ENCODE results near the gene KLF14. TPM values are rescaled to one million over a fixed set of nuclear protein-coding genes. Genes with fewer than 3 reads are reported as not detected.
"Not testable (repeated sequence)": the region's sequence is repeated elsewhere in the genome, so short reads cannot be mapped to it uniquely, and the experiment has no call there.

Gene KLF14
- total RNA-seq, 1 experiment from 2014 or later: not detected

- CTCF ChIA-PET: no interaction called here
- H3K4me1 Mint-ChIP-seq: peaks cover 2% of the 10 kb centered on the region; the same call in 1 of the 2 replicates
- H3K27me3 Mint-ChIP-seq (ENCODE audit: low read depth): no peaks in the 10 kb centered on the region
Observed at GRCh38 chr7:130697820-130698219, 36.2 kb downstream of the KLF14 start.

GRCh38 chr7:130695840-130696239, 38.2 kb downstream of the KLF14 start:
- CTCF ChIA-PET: no interaction called here

More at GRCh38 chr7:130697820-130698219, 36.2 kb downstream of the KLF14 start:
- peaks cover 1% of the 10 kb centered on the region for H3K9me3 Mint-ChIP-seq
- no peak for TF ChIP-seq ZNF317 (CRISPR knock-in tag; IDR thresholded peaks at IDR 0.05; ENCODE audit: borderline replicate concordance, low read depth)
- TF ChIP-seq ETV6 (CRISPR knock-in tag; IDR thresholded peaks at IDR 0.05): no peak
- TF ChIP-seq ZMAT4 (CRISPR knock-in tag; IDR thresholded peaks at IDR 0.05): no peak
- no peak for TF ChIP-seq NR2C2 (CRISPR knock-in tag; IDR thresholded peaks at IDR 0.05)
- TF ChIP-seq CDX4 (CRISPR knock-in tag; IDR thresholded peaks at IDR 0.05; ENCODE audit: borderline replicate concordance): no peak
- no peak for TF ChIP-seq MLX (CRISPR knock-in tag; IDR thresholded peaks at IDR 0.05)
- H3K4me3 Mint-ChIP-seq: no peak overlapping the region
- H3K36me3 Mint-ChIP-seq: no peaks in the 10 kb centered on the region
- DNase-seq (ENCODE audit: low spot score) (no peak), ATAC-seq (no peak)
- no peak overlapping the region for H3K27ac Mint-ChIP-seq
- POLR2A ChIA-PET: no interaction called here

GRCh38 chr7:130692396-130692795, 41.6 kb downstream of the KLF14 start:
- DNase-seq (ENCODE audit: low spot score); H3K4me1 Mint-ChIP-seq; H3K4me3 Mint-ChIP-seq; ATAC-seq; CTCF ChIA-PET; H3K27ac Mint-ChIP-seq; POLR2A ChIA-PET; H3K27me3 Mint-ChIP-seq (ENCODE audit: low read depth): not testable (repeated sequence)
- H3K36me3 Mint-ChIP-seq: peaks cover 19% of the 10 kb centered on the region
- H3K9me3 Mint-ChIP-seq: peaks cover 20% of the 10 kb centered on the region

More at GRCh38 chr7:130695840-130696239, 38.2 kb downstream of the KLF14 start:
- H3K36me3 Mint-ChIP-seq: peaks cover 11% of the 10 kb centered on the region
- ATAC-seq: peak; percentile 48; the same call in 1 of the 2 replicates
- POLR2A ChIA-PET: no interaction called here
- no peak overlapping the region for H3K4me3 Mint-ChIP-seq
- H3K4me1 Mint-ChIP-seq: peaks cover 2% of the 10 kb centered on the region; the same call in 1 of the 2 replicates
- H3K27ac Mint-ChIP-seq: no peak overlapping the region
- H3K9me3 Mint-ChIP-seq: peaks cover 20% of the 10 kb centered on the region
- DNase-seq (ENCODE audit: low spot score): no peak
- no peak for TF ChIP-seq ZNF232 (CRISPR knock-in tag; IDR thresholded peaks at IDR 0.05)
- TF ChIP-seq JAZF1 (CRISPR knock-in tag; IDR thresholded peaks at IDR 0.05): no peak
- no peak for TF ChIP-seq IRF1 (CRISPR knock-in tag; IDR thresholded peaks at IDR 0.05)
- no peak for TF ChIP-seq SMAD4 (CRISPR knock-in tag; IDR thresholded peaks at IDR 0.05)
- no peaks in the 10 kb centered on the region for H3K27me3 Mint-ChIP-seq (ENCODE audit: low read depth)

- no peak overlapping the region for H3K27ac Mint-ChIP-seq
- peaks cover 2% of the 10 kb centered on the region; the same call in 1 of the 2 replicates for H3K4me1 Mint-ChIP-seq
- H3K36me3 Mint-ChIP-seq: peaks cover 19% of the 10 kb centered on the region
- H3K9me3 Mint-ChIP-seq: peaks cover 28% of the 10 kb centered on the region
- POLR2A ChIA-PET: no interaction called here
- no peak for ATAC-seq
- H3K27me3 Mint-ChIP-seq (ENCODE audit: low read depth): peaks cover 6% of the 10 kb centered on the region
- DNase-seq (ENCODE audit: low spot score): no peak
- TF ChIP-seq ZBTB43 (CRISPR knock-in tag; IDR thresholded peaks at IDR 0.05): no peak
- CTCF ChIA-PET: no interaction called here
- no peak overlapping the region for H3K4me3 Mint-ChIP-seq
Observed at GRCh38 chr7:130689683-130690082, 44.3 kb downstream of the KLF14 start.

- H3K4me3 Mint-ChIP-seq: no peak overlapping the region
- no peak for TF ChIP-seq HMGA2 (CRISPR knock-in tag; IDR thresholded peaks at IDR 0.05)
- TF ChIP-seq TEAD1 (CRISPR knock-in tag; IDR thresholded peaks at IDR 0.05): no peak
- TF ChIP-seq ETV6 (CRISPR knock-in tag; IDR thresholded peaks at IDR 0.05): no peak
- TF ChIP-seq ZNF232 (CRISPR knock-in tag; IDR thresholded peaks at IDR 0.05): no peak
- no peak for TF ChIP-seq E2F1 (CRISPR knock-in tag; IDR thresholded peaks at IDR 0.05)
- no peak for TF ChIP-seq ZBTB21 (CRISPR knock-in tag; IDR thresholded peaks at IDR 0.05; ENCODE audit: borderline replicate concordance)
- TF ChIP-seq USF2 (CRISPR knock-in tag; IDR thresholded peaks at IDR 0.05): no peak
- TF ChIP-seq ATF3 (CRISPR knock-in tag; conservative IDR thresholded peaks at IDR 0.05): no peak
- no peak for TF ChIP-seq FOXP4 (CRISPR knock-in tag; IDR thresholded peaks at IDR 0.05)
- no peak for TF ChIP-seq JAZF1 (CRISPR knock-in tag; IDR thresholded peaks at IDR 0.05)
- H3K27me3 Mint-ChIP-seq (ENCODE audit: low read depth): peaks cover 7% of the 10 kb centered on the region
- no peaks in the 10 kb centered on the region for H3K36me3 Mint-ChIP-seq
- ChIA-PET POLR2A (no interaction called here), CTCF (no interaction called here)
- no peak for DNase-seq (ENCODE audit: low spot score)
- H3K27ac Mint-ChIP-seq: no peak overlapping the region
- ATAC-seq: no peak
- peaks cover 8% of the 10 kb centered on the region for H3K9me3 Mint-ChIP-seq
- no peaks in the 10 kb centered on the region for H3K4me1 Mint-ChIP-seq
Observed at GRCh38 chr7:130683026-130683425, 51.0 kb downstream of the KLF14 start.
